Cardiac muscle cell (in vitro differentiated cells and primary cell): Measurements from ENCODE around the gene SFI1. TPM values are rescaled to one million over a fixed set of nuclear protein-coding genes. Genes with fewer than 3 reads are reported as not detected.

Experiments
- DNase-seq, 2 donors: peaks; one replicate each; pipeline versions ENCODE4 v3.0.0 to v3.0.0-alpha.2; 2010 to 2017; ENCODE audit warnings: low read depth in 1 of 2, low spot score in 1 of 2
- H3K27ac ChIP-seq: fragments of 200-600 bp; sonication (generic); 2 replicates; pipeline ENCODE4 v1.5.1; 2016
- H3K27me3 ChIP-seq: fragments of 200-600 bp; sonication (generic); 2 replicates; pipeline ENCODE4 v1.6.0; 2016; ENCODE audit warnings: control low read depth
- H3K36me3 ChIP-seq: fragments of 200-600 bp; sonication (generic); 2 replicates; pipeline ENCODE4 v1.5.1; 2016; ENCODE audit warnings: control low read depth
- H3K4me1 ChIP-seq: fragments of 200-600 bp; sonication (generic); 2 replicates; pipeline ENCODE4 v1.8.1; 2017; ENCODE audit warnings: low read depth, mild to moderate bottlenecking, mixed run types
- H3K4me3 ChIP-seq: fragments of 200-600 bp; sonication (generic); 2 replicates; pipeline ENCODE4 v1.5.1; 2016; ENCODE audit warnings: mild to moderate bottlenecking
- H3K9me3 ChIP-seq: fragments of 200-600 bp; sonication (generic); 2 replicates; pipeline ENCODE4 v1.5.1; 2017; ENCODE audit warnings: low read depth, mild to moderate bottlenecking, control low read depth
- CTCF ChIP-seq: IDR thresholded peaks from 2 replicates; pipeline ENCODE4 v1.5.1; 2012; ENCODE audit warnings: low read depth, mild to moderate bottlenecking, low read length
- polyA plus RNA-seq: library from polyadenylated mRNA; unstranded; fragments of >200 nt; fragmentation: Nextera tagmentation; extraction: Ambion mirVana; gene quantifications from 2 replicates; pipeline ENCODE4 v1.2.1, GENCODE V29; 2016
- total RNA-seq: library from RNA; depleted of rRNA; stranded (reverse); fragments of >200 nt; gene quantifications from 2 replicates; pipeline ENCODE4 v1.2.3, GENCODE V29; 2016

Gene SFI1
- total and polyA plus RNA-seq, 2 experiments from 2014 or later = 13.6 to 23.8 TPM

GRCh38 chr22:31612891-31613285 is 116.6 kb downstream of the SFI1 start:
- H3K9me3 ChIP-seq = no peaks in the 10 kb centered on the region
- no peaks in the 10 kb centered on the region for H3K36me3 ChIP-seq
- no peak overlapping the region for H3K27ac ChIP-seq
- peaks cover 5% of the 10 kb centered on the region for H3K4me1 ChIP-seq
- no peak for DNase-seq
- no peak for TF ChIP-seq CTCF
- H3K27me3 ChIP-seq = no peaks in the 10 kb centered on the region
- H3K4me3 ChIP-seq = no peak overlapping the region

GRCh38 chr22:31613286-31613903 is 117.1 kb downstream of the SFI1 start:
- TF ChIP-seq CTCF = no peak
- Histone ChIP-seq H3K27me3 (no peaks in the 10 kb centered on the region), H3K9me3 (no peaks in the 10 kb centered on the region), H3K4me1 (peaks cover 5% of the 10 kb centered on the region), H3K4me3 (no peak overlapping the region), H3K27ac (no peak overlapping the region), H3K36me3 (no peaks in the 10 kb centered on the region)
- DNase-seq = no peak

- peaks cover 5% of the 10 kb centered on the region for H3K4me1 ChIP-seq
- no peaks in the 10 kb centered on the region for H3K36me3 ChIP-seq
- no peak for DNase-seq
- H3K9me3 ChIP-seq = no peaks in the 10 kb centered on the region
- no peak for TF ChIP-seq CTCF
- no peak overlapping the region for H3K27ac ChIP-seq
- no peaks in the 10 kb centered on the region for H3K27me3 ChIP-seq
- H3K4me3 ChIP-seq = no peak overlapping the region
Observed at GRCh38 chr22:31613904-31614296, 117.6 kb downstream of the SFI1 start.

DNA sequence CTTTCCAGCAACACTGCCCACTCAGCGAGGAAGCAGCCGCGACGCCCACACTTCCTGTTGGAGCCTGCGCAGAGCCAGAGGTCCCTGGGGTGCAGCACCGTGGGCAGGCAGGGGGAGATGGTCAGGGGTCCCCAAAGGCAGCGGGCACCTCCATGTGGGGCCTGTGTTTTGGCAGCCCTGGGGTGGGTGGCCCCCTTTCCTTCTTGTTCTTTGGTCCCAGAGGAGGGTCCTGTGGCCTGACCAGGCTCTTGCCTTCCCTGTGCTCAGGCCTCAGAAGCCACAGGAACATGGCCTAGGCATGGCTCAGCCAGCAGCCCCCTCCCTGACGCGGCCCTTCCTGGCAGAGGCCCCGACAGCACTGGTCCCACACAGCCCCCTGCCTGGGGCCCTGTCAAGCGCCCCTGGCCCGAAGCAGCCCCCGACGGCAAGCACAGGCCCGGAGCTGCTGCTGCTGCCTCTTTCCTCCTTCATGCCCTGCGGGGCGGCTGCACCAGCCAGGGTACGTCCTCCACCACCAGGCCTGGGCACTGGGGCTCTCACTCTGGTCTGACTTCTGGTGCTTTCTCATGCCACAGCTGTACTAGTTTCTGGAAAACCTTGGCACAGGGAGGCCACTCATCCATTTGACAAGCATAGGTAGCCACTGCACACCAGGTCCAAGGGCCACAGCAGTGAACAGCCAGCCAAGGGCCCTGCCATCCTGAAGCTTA is 118.6 kb downstream of the SFI1 start:
- Histone ChIP-seq H3K9me3 (no peaks in the 10 kb centered on the region), H3K27me3 (no peaks in the 10 kb centered on the region), H3K4me1 (peaks cover 5% of the 10 kb centered on the region), H3K36me3 (no peaks in the 10 kb centered on the region), H3K27ac (peak overlapping the region; percentile 59), H3K4me3 (no peak overlapping the region)
- TF ChIP-seq CTCF = no peak
- no peak for DNase-seq

GRCh38 chr22:31615491-31615860 is 119.1 kb downstream of the SFI1 start:
- no peak overlapping the region for H3K4me3 ChIP-seq
- DNase-seq = no peak
- no peaks in the 10 kb centered on the region for H3K9me3 ChIP-seq
- TF ChIP-seq CTCF = no peak
- peaks cover 5% of the 10 kb centered on the region for H3K4me1 ChIP-seq
- H3K27ac ChIP-seq = peak overlapping the region; percentile 59
- no peaks in the 10 kb centered on the region for H3K27me3 ChIP-seq
- peaks cover 4% of the 10 kb centered on the region for H3K36me3 ChIP-seq
